Skeletal muscle cell (primary cell): Measurements from ENCODE around the gene SORCS2.
"Not testable (repeated sequence)": the region's sequence is repeated elsewhere in the genome, so short reads cannot be mapped to it uniquely, and the experiment has no call there.

ENCODE experiments used
- DNase-seq: peaks from one replicate; pipeline ENCODE4 v3.0.0-alpha.2; 2010; ENCODE audit warnings: low read depth
- H3K4me3 ChIP-seq: 2 replicates; pipeline ENCODE4 v1.5.1; 2011; ENCODE audit warnings: low read depth, mild to moderate bottlenecking, control low read depth, low read length, moderate library complexity

SORCS2 gene

GRCh38 chr4:7158991-7159390 is 33.3 kb upstream of the SORCS2 start:
- DNase-seq = no peak
- H3K4me3 ChIP-seq = no peak overlapping the region

GRCh38 chr4:7159923-7160322 is 32.4 kb upstream of the SORCS2 start:
- H3K4me3 ChIP-seq = no peak overlapping the region
- DNase-seq = no peak

- no peak for DNase-seq
- no peak overlapping the region for H3K4me3 ChIP-seq
Measured at GRCh38 chr4:7160439-7160838, 31.9 kb upstream of the SORCS2 start.

- no peak for DNase-seq
- no peak overlapping the region for H3K4me3 ChIP-seq
Measured at GRCh38 chr4:7160951-7161440, 31.3 kb upstream of the SORCS2 start.

GRCh38 chr4:7161721-7162214 is 30.6 kb upstream of the SORCS2 start:
- H3K4me3 ChIP-seq = no peak overlapping the region
- DNase-seq = peak; percentile 12

- not testable (repeated sequence) for H3K4me3 ChIP-seq, DNase-seq
Measured at GRCh38 chr4:7165056-7165873, 27.1 kb upstream of the SORCS2 start.

GRCh38 chr4:7165874-7166201 is 26.5 kb upstream of the SORCS2 start:
- no peak overlapping the region for H3K4me3 ChIP-seq
- no peak for DNase-seq

- no peak for DNase-seq
- H3K4me3 ChIP-seq = no peak overlapping the region
Measured at GRCh38 chr4:7166237-7166636, 26.1 kb upstream of the SORCS2 start.

GRCh38 chr4:7166981-7167700 is 25.2 kb upstream of the SORCS2 start:
- no peak for DNase-seq
- H3K4me3 ChIP-seq = no peak overlapping the region

GRCh38 chr4:7167706-7168105 is 24.6 kb upstream of the SORCS2 start:
- H3K4me3 ChIP-seq = no peak overlapping the region
- no peak for DNase-seq

- DNase-seq = no peak
- H3K4me3 ChIP-seq = no peak overlapping the region
Measured at GRCh38 chr4:7168106-7168505, 24.2 kb upstream of the SORCS2 start.

- no peak for DNase-seq
- H3K4me3 ChIP-seq = no peak overlapping the region
Measured at GRCh38 chr4:7169134-7169533, 23.2 kb upstream of the SORCS2 start.

GRCh38 chr4:7170012-7170411 is 22.3 kb upstream of the SORCS2 start:
- no peak for DNase-seq
- no peak overlapping the region for H3K4me3 ChIP-seq

GRCh38 chr4:7171191-7171900 is 21.0 kb upstream of the SORCS2 start:
- H3K4me3 ChIP-seq = no peak overlapping the region
- no peak for DNase-seq

GRCh38 chr4:7172508-7172907 is 19.8 kb upstream of the SORCS2 start:
- no peak for DNase-seq
- no peak overlapping the region for H3K4me3 ChIP-seq

GRCh38 chr4:7172946-7173345 is 19.4 kb upstream of the SORCS2 start:
- DNase-seq = no peak
- H3K4me3 ChIP-seq = no peak overlapping the region

GRCh38 chr4:7173841-7174449 is 18.4 kb upstream of the SORCS2 start:
- H3K4me3 ChIP-seq = no peak overlapping the region

GRCh38 chr4:7179158-7179557 is 13.2 kb upstream of the SORCS2 start:
- H3K4me3 ChIP-seq = no peak overlapping the region
- no peak for DNase-seq

More at GRCh38 chr4:7173841-7174449, 18.4 kb upstream of the SORCS2 start:
- DNase-seq = no peak

GRCh38 chr4:7180938-7181337 is 11.4 kb upstream of the SORCS2 start:
- no peak overlapping the region for H3K4me3 ChIP-seq
- DNase-seq = no peak

GRCh38 chr4:7182616-7183015 is 9.7 kb upstream of the SORCS2 start:
- DNase-seq = no peak
- H3K4me3 ChIP-seq = no peak overlapping the region
